Tibial nerve (tissue), 4 donors: Measurements from ENCODE around the gene TEN1.

ENCODE experiments used
- EP300 ChIP-seq, 2 donors: sonication (generic); formaldehyde crosslinking; IDR thresholded peaks; one replicate each; pipeline ENCODE4 v1.6.1; 2017; ENCODE audit warnings: antibody characterized with exemption in 2 of 2, mild to moderate bottlenecking in 1 of 2
- POLR2A ChIP-seq, 2 donors: fragments of 450-650 bp; IDR thresholded peaks; one replicate each; pipeline ENCODE4 v1.6.1; 2017; ENCODE audit warnings: antibody characterized with exemption in 2 of 2, mild to moderate bottlenecking in 2 of 2, moderate library complexity in 2 of 2
- TF ChIP-seq, protein P1 (sequence below), 5 experiments: fragments of 200-600 bp in 3 of 5; fragments of 450-650 bp in 2 of 5; sonication (generic) in 3 of 5; IDR thresholded peaks; one replicate each; pipeline ENCODE4 v1.5.1; 2016 to 2019; ENCODE audit warnings: antibody characterized with exemption in 5 of 5, mild to moderate bottlenecking in 3 of 5, moderate library complexity in 2 of 5

- no peak for TF ChIP-seq POLR2A (IDR thresholded peaks at IDR 0.05)
- TF ChIP-seq EP300 (IDR thresholded peaks at IDR 0.05) = no peak
- TF ChIP-seq, protein P1, sequence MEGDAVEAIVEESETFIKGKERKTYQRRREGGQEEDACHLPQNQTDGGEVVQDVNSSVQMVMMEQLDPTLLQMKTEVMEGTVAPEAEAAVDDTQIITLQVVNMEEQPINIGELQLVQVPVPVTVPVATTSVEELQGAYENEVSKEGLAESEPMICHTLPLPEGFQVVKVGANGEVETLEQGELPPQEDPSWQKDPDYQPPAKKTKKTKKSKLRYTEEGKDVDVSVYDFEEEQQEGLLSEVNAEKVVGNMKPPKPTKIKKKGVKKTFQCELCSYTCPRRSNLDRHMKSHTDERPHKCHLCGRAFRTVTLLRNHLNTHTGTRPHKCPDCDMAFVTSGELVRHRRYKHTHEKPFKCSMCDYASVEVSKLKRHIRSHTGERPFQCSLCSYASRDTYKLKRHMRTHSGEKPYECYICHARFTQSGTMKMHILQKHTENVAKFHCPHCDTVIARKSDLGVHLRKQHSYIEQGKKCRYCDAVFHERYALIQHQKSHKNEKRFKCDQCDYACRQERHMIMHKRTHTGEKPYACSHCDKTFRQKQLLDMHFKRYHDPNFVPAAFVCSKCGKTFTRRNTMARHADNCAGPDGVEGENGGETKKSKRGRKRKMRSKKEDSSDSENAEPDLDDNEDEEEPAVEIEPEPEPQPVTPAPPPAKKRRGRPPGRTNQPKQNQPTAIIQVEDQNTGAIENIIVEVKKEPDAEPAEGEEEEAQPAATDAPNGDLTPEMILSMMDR (IDR thresholded peaks at IDR 0.05) = no peak
These were observed 48.0 kb upstream of the TEN1 start for GRCh38 chr17:75931062-75931461.
